Psoas muscle (tissue), 8 donors: ENCODE measurements around the gene IGF1R. TPM values are rescaled to one million over a fixed set of nuclear protein-coding genes. Genes with fewer than 3 reads are reported as not detected.

Experiments
- ATAC-seq, 4 donors: fragments of 200-7000 bp; cut with Tn5 transposase; one replicate each; pipeline ENCODE4 v1.9.1; 2020; ENCODE audit warnings: moderate library complexity in 3 of 4, mild to moderate bottlenecking in 2 of 4
- DNase-seq, 2 donors: peaks; one replicate each; pipeline ENCODE4 v3.0.0-alpha.2; 2020
- H3K27ac ChIP-seq: fragments of 200-600 bp; one replicate; pipeline ENCODE4 v1.8.0; 2022
- H3K27me3 ChIP-seq, 3 donors: fragments of 200-600 bp in 1 of 3; one replicate each; pipeline versions ENCODE4 v1.6.1 to v1.8.0; 2013 to 2022; ENCODE audit warnings: low read length in 2 of 3, mild to moderate bottlenecking in 2 of 3, moderate library complexity in 1 of 3; ENCODE audit not compliant: insufficient read depth in 3 of 3
- H3K36me3 ChIP-seq, 2 donors: fragments of 200-600 bp in 1 of 2; one replicate each; pipeline versions ENCODE4 v1.6.1 to v1.8.0; 2013 to 2022; ENCODE audit warnings: low read depth in 1 of 2, mild to moderate bottlenecking in 1 of 2, moderate library complexity in 1 of 2; ENCODE audit not compliant: insufficient read depth in 1 of 2
- H3K4me1 ChIP-seq: fragments of 200-600 bp; one replicate; pipeline ENCODE4 v1.8.0; 2022
- H3K4me3 ChIP-seq: fragments of 200-600 bp; one replicate; pipeline ENCODE4 v1.8.0; 2022; ENCODE audit warnings: mild to moderate bottlenecking
- H3K9me3 ChIP-seq: fragments of 200-600 bp; one replicate; pipeline ENCODE4 v1.8.0; 2022
- CTCF ChIP-seq: fragments of 200-600 bp; IDR thresholded peaks from one replicate; pipeline ENCODE4 v1.8.0; 2022; ENCODE audit warnings: antibody characterized with exemption
- WGBS, 3 donors: extraction: QIAGEN DNeasy Blood & Tissue Kit; methylation state at CpG; one replicate each; pipeline versions ENCODE4 v1.1.6 to v1.1.7; 2013; 5-methylcytosine and 5-hydroxymethylcytosine counted together
- intact Hi-C, 2 donors: fragments of 100-400 bp; cut with DNase I; formaldehyde crosslinking; loops; one replicate each; pipeline versions ENCODE4 v1.11.0 to v1.14.2; 2022
- polyA plus RNA-seq, 3 donors: library from polyadenylated mRNA; stranded (reverse); fragments of 200-250 nt; gene quantifications; one replicate each; pipeline ENCODE4 v1.2.3, GENCODE V29; 2013
- total RNA-seq, 4 donors: library from RNA; stranded (reverse); fragmentation: NEBNext Ultra II Directional in 2 of 4; extraction: Animal tissue kit (Norgen Biotek cat#: 25700) in 2 of 4; gene quantifications; one replicate each; pipeline versions ENCODE4 v1.2.1 to v1.2.4, GENCODE V29; 2021 to 2023
- donor health status: healthy with polysubstance abuse.
- donor health status: DM: no; HTN: no; CAD: no; lungs with moderate emphysema.
- donor health status: Bipolar disorder and iron deficiency.
- donor health status: healthy.
- donor health status: DM: yes; HTN: yes; CAD: no.
- donor health status: DM: no; HTN: no; CAD: no.
- donor health status: DM: no; HTN: no; CAD: no.
- donor health status: DM: yes; HTN: yes; CAD: no.

The IGF1R gene
- total and polyA plus RNA-seq, 7 donors, result 2.1 to 20.4 (median 12.0) TPM

GRCh38 chr15:98804057-98804380 lies 155.7 kb downstream of the IGF1R start:
- no peaks in the 10 kb centered on the region for H3K36me3 ChIP-seq
- no peak overlapping the region for H3K4me3 ChIP-seq
- DNase-seq, result no peak
- no peak for TF ChIP-seq CTCF
- intact Hi-C loops, result no loop called here
- ATAC-seq, result no peak
- WGBS, 3 donors, result 94 to 95% (median 94%) methylated on average over 5 of the region's 5 CpGs
- H3K27ac ChIP-seq, result no peak overlapping the region
- H3K27me3 ChIP-seq, result no peaks in the 10 kb centered on the region
- H3K4me1 ChIP-seq, result peaks cover 40% of the 10 kb centered on the region
- H3K9me3 ChIP-seq, result no peaks in the 10 kb centered on the region

DNA sequence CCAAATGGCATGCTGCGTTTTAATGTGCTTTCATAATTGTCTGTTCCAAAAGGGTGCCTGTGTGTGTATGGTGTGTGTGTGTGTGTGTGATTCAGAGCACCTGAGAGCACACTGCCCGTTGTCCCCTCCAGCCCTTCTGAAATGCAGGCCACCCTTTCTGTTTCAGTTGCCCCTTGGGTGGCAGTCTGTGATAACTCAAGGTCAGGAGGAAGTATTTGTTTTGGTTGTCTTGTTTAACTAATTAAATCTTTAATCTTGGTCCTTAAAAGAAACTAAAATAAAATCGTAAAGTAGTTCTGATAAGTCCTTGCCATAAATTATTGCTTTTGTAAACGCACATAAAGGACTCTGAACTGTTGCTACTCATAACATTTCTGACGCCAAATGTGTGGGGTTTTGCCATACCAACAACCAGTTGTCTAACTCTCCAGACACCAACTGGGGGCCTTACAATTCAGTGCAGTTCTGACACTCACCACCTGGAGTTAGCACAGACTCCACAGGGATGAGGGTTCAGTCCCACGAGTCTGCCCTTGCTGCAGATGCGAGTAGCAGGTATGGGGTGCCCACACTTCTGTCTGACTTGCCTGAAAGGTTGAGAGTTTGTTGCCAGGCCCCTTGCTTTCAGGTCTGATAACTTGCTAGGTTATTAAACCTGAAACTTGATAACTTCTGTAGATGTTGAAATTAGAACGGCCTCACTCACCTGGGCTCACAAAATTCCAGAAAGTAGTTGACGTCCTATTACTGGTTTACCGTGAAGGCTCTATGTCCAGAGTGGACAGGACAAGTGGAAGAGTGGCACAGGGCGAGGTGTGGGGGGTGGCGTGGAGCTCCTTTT lies 157.3 kb downstream of the IGF1R start:
- intact Hi-C loops, result no loop called here
- no peak for TF ChIP-seq CTCF
- no peaks in the 10 kb centered on the region for H3K9me3 ChIP-seq
- H3K27ac ChIP-seq, result no peak overlapping the region
- ATAC-seq (no peak), DNase-seq (no peak)
- 78 to 84% (median 84%) methylated on average over 12 of the region's 12 CpGs for WGBS, 3 donors
- H3K4me3 ChIP-seq, result no peak overlapping the region
- H3K27me3 ChIP-seq, result no peaks in the 10 kb centered on the region
- H3K4me1 ChIP-seq, result peaks cover 29% of the 10 kb centered on the region
- no peaks in the 10 kb centered on the region for H3K36me3 ChIP-seq

GRCh38 chr15:98806275-98806895 lies 158.0 kb downstream of the IGF1R start:
- intact Hi-C loops, result no loop called here
- 87 to 90% (median 88%) methylated on average over 9 of the region's 9 CpGs for WGBS, 3 donors
- Histone ChIP-seq H3K4me3 (no peak overlapping the region), H3K4me1 (peaks cover 22% of the 10 kb centered on the region), H3K36me3 (no peaks in the 10 kb centered on the region), H3K27ac (no peak overlapping the region), H3K27me3 (no peaks in the 10 kb centered on the region), H3K9me3 (no peaks in the 10 kb centered on the region)
- ATAC-seq (peak in 1 of 4 donors; percentile 33), DNase-seq (no peak)
- TF ChIP-seq CTCF, result no peak

DNA sequence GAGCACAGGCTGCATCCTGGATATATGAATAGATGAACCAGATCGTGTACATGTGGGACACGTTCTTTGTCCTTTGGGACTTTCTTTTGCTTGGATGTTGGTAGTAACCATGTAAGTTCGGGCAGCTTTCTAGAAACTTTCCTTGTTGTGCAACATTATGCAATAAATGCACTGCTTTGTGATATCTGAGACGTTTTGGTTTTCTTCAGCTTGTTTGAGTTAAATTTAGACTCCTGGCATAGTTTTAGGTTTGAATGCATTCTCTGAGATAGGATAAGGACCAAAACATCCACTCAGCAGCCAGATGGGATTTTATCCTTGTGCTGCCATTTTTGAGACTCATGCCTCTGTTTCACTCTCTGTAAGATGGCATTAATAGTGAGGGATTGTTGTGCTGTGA lies 158.9 kb downstream of the IGF1R start:
- no peaks in the 10 kb centered on the region for H3K36me3 ChIP-seq
- H3K4me3 ChIP-seq, result no peak overlapping the region
- ATAC-seq, result peak in 2 of 4 donors; percentile 40 to 50
- no peak for TF ChIP-seq CTCF
- no peak overlapping the region for H3K27ac ChIP-seq
- no peak for DNase-seq
- H3K27me3 ChIP-seq, result no peaks in the 10 kb centered on the region
- no peaks in the 10 kb centered on the region for H3K9me3 ChIP-seq
- WGBS, 3 donors, result 17 to 34% (median 21%) methylated on average over 4 of the region's 4 CpGs
- H3K4me1 ChIP-seq, result peaks cover 18% of the 10 kb centered on the region
- intact Hi-C loops, result no loop called here
